ENCODE results near the gene PPDPF.

PPDPF gene

DNA sequence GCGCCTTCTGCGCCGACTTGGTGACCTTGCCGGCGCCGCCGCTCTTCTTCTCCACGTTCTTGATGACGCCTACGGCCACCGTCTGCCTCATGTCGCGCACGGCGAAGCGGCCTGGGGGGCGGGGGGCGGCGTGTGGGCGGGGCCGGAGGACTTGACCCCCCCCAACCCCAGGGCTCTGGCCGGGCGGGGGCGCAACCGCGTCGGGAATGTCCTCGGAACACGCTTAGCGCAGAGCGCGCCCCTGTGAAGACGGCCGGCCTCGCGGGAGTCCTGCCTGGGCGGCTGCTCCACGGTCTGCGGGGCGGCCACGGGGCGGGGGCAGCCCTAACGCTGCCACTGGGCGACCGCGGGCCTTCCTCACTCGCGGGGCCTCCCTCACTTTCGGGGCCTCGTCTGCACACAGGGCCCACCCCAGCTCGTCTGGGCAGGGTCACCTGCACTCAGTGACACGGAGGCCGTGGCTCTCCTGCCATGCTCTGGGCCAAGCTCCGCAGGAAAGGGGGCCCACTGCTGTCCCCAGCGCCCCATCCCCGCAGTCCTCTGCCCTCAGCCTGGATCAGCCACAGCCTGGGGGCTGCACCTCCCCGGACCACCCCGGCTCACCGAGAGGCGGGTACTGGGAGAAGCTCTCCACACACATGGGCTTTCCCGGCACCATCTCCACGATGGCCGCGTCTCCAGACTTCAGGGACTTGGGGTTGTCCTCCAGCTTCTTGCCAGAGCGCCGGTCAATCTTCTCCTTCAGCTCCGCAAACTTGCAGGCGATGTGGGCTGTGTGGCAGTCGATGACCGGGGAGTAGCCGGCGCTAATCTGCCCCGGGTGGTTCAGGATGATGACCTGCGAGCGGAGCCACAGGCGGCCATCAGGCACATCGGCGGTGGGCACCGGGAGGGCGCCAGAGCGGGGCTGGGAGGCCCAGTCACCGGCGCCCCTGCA is 32.0 kb upstream of the PPDPF start:
- DNase-seq, result no peak

DNA sequence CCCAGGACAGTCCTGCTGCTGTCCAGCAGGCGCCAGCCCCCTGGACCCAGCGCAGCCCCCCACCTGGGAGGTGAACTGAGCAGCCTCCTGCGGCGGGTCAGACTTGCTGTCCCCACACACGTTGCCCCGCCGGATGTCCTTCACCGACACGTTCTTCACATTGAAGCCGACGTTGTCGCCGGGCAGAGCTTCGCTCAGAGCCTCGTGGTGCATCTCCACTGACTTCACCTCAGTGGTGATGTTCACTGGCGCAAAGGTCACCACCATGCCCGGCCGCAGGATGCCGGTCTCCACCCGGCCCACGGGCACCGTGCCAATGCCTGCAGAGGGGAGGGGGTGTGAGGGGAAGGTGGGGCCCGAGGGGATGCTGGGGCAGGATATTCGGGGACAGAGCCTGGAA is 30.1 kb upstream of the PPDPF start:
- no peak for DNase-seq

DNA sequence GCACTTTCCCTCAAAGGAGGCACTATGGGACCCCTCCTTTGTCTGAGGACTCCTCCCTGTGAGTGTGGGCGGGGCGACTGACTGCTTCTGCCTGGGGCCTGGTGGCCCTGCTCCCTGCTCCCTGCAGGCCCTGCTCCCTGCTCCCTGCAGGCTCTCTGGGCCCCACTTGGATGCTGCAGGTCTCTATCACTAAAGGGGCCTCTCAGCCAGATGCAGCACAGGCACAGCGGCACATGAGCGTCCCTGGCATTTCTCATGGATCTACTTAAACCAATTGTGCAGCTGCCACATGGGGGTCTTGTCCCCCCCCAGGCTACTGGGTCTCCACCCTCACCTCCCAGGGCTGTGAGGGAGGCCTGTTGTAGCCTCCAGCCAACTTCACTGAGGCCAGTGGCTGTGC is 29.5 kb upstream of the PPDPF start:
- no peak for DNase-seq

DNA sequence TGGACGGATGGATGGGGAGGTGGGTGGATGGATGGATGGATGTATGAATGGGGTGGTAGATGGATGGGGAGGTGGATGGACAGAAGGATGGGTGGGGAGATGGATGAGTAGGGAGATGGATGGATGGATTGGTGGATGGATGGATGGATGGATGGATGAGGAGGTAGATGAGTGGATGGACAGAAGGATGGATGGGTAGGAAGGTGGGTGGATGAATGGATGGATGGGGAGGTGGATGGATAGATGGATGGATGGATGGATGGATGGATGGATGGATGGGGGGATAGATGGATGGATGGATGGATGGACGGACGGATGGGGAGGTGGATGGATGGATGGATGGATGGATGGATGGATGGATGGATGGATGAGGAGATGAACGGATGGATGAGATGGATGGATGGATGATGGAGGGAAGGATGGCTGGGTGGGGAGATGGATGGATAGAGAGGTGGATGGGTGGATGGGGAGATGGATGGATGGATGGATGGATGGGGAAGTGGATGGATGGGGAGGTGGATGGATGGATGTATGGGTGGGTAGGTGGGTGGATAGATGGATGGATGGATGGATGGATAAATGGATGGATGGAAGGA is 28.8 kb upstream of the PPDPF start:
- DNase-seq, result no peak

DNA sequence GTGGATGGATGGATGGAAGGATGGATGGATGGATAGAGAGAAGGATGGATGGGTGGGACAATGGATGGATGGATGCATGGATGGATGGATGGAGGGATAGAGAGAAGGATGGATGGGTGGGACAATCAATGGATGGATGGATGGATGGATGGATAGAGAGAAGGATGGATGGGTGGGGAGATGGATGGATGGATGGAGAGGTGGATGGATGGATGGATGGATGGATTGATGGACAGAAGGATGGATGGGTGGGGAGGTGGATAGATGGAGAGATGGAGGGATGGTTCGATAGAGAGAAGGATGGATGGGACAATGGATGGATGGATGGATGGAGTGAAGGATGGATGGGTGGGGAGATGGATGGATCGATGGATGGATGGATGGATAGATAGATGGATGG is 28.0 kb upstream of the PPDPF start:
- no peak for DNase-seq

DNA sequence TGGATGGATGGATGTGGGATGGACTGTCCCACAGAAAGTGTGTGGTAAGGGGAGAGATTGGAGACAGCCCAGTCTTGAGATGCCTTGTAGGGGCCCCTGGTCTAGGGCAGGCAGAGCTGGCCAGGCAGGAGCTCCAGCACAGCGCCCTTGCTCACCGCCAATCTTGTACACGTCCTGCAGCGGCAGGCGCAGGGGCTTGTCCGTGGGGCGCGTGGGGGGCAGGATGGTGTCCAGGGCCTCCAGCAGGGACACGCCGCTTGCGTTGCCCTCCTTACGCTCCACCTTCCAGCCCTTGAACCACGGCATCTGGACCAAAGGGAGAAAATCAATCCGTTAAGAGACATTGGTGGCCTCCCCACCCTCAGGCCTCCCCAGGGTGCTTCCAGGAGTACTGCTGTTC is 27.6 kb upstream of the PPDPF start:
- DNase-seq, result no peak

DNA sequence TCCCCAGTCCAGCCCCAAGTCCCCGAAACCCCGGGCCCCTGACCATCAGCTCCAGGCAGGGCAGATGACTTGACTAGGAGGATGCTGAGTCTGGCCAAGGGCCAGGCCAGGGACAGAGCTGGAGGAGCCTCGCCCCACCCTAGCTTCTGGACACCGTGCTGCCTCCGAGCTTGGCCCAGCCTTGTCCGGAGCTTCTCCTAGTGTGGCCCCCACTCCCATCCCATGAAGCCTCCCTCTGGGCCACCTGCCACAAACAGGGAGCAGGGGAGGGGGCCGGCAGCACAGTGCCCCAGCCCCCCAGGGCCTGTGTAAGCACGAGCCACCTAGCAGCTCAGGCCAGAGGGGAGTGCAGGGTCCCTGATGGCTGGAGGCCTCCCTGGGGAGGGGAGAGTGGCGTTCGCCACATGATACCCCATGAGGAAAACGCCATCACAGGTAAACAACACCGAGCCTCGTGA is 27.0 kb upstream of the PPDPF start:
- no peak for DNase-seq

DNA sequence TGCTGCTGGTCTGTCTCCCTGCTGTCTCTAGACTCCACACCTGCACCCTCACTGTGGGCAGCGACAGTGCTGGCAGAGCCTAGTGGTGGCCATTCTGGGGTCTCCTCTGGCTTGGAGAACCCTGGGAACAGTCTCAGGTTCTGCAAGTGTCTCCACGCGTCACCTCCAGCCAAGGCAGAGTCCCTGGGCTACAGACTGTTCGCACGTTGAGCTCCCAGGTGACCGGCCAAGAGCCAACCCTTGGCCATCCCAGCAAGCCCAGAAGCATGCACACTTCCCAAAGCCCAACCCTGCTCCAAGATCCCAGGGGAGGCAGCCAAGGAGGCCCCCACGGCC is 26.5 kb upstream of the PPDPF start:
- no peak for DNase-seq

DNA sequence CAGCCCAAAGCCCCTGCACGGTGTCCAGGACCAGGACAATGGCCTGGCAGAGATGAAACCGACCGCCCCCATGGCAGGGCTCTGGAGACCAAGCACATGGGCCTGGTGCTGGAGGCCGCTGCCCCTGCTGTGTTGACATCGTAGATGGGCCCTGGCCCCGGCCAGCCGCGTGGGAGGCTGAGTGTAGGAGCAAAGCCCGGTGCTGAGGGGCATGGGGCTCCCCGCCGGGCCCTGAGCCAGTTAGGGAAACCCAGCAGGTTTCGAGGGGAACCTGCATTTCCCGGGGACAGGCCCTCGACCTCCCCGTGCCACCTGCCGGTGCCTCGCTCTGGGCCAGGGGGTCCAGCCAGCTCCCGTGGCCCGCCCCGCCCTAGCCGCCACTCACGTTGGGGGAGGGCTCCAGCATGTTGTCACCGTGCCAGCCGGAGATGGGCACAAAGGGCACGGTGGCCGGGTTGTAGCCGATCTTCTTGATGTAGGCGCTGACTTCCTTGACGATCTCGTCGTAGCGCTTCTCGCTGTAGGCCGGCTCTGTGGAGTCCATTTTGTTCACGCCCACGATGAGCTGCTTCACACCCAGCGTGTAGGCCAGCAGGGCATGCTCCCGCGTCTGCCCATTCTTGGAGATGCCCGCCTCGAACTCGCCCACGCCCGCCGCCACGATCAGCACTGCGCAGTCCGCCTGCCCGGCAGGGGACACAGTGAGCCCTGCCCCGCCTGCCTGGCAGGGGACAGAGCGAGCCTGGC is 26.0 kb upstream of the PPDPF start:
- no peak for DNase-seq

DNA sequence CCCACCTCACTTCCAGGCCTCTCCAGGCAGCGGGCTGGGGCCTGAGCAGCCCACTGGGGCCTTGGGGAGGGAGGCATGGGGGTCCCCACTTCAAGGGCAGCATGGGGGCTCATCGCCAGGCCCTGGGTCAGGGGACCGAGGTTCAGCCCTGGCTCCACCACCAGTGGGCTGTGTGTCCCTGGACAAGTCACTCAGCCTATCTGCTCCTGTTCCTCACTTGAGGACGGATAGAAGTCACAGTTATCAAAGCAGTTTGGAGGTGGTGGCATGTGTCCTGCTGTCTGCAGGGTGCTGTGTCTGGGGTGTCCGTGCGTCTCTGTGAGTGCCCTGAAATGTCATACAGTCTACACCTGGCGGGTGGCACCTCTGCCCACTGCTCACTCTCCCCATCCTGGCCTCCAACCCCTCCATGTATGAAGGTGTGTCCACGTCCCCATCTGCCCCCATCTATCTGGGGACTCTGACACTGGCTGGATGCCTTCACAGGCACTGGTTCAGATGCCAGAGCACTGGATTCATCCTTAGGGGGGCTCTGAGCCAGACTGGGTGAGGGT is 25.3 kb upstream of the PPDPF start:
- no peak for DNase-seq

DNA sequence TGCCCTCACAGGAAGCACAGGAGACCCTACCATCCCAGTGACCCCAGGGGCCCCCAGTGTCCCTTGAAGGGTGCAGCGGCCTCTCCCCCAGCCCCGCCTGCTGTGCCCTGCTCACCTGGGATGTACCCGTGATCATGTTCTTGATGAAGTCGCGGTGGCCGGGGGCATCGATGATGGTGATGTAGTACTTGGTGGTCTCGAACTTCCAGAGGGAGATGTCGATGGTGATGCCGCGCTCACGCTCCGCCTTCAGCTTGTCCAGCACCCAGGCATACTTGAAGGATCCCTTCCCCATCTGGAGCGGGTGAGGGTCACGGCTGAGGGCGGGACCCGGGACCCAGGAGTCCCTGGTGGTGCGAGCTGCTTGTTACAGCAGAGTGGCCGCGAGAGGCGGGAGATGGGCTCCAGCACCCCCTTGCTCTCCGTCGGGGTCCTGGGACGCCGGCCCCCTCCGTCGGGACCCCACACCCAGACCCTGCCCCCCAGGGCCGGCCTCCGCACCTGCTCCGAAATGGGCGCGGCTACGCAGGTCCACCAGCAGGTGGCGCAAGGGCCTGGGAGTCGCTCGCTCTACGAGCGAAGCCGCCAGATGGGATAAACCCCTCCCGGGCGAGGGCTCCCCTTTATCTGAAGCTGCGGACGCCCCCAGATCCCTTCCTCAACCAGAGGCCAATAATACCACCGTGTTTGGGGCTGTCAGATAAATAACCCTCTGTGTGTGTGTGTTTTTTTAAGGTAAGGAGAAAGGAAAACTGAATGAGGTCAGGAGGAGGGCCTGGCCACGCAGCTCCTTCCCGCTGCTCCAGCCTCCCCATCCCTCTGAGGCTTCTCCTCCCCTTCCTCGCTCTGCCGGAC is 24.6 kb upstream of the PPDPF start:
- peak; percentile 76 for DNase-seq

DNA sequence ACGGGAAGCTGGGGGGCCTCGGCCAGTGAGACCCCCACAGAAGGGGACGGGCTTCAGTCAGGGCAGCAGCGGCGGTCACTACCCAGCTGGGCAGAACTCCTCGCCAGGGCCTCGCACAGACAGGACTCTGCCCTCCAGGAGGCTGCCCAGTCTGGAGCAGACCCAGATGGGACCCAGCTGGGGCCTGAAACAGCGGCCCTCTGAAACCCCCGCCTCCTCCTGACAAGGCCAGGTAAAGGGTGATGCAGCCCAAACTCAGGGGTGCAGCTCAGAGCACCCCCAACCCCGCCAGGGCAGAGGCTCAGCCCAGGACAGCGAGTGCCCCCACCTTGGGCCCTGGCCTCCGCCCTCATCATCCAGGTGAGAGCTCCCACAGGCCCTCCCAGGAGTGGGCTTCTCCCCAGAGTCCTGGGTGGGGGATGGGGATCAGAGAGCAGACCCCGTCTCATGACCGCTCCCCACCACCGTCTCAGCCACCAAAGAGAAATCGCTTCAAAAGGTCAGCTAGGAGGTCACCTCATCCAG is 23.9 kb upstream of the PPDPF start:
- DNase-seq, result no peak

DNA sequence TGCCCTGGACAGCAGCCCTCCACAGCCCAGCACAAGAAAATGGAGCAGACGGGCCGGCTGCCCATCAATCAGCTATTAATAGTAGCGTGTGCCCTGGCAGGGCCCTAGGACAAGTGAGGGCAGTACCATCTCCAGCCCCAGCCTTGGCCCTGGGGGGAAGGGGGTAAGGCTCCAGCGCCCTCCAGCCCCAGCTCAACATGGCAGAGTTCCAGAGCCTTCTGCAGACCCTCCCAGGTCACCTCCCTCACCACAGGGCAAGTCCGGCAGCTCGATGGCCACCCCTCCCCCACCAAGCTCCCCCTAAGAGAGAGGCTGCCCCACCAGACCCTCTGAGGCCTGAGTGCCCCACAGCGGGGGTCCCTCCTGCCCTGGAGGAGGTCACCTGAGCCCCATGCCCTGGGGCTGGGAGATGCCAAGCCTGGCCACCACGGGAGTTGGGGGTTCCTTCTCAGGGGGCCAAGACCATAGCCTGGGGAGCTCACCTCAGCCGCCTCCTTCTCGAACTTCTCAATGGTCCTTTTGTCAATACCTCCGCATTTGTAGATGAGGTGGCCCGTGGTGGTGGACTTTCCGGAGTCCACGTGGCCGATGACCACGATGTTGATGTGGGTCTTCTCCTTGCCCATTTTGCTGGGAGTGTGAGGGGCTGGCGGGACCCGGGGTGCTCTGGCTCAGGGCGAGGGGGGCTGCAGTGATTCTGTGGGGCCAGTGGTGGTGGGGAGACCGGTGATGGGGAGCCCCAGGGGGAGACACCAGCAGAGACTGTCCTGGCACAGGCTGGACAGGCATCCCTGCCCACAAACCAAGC is 23.2 kb upstream of the PPDPF start:
- no peak for DNase-seq

DNA sequence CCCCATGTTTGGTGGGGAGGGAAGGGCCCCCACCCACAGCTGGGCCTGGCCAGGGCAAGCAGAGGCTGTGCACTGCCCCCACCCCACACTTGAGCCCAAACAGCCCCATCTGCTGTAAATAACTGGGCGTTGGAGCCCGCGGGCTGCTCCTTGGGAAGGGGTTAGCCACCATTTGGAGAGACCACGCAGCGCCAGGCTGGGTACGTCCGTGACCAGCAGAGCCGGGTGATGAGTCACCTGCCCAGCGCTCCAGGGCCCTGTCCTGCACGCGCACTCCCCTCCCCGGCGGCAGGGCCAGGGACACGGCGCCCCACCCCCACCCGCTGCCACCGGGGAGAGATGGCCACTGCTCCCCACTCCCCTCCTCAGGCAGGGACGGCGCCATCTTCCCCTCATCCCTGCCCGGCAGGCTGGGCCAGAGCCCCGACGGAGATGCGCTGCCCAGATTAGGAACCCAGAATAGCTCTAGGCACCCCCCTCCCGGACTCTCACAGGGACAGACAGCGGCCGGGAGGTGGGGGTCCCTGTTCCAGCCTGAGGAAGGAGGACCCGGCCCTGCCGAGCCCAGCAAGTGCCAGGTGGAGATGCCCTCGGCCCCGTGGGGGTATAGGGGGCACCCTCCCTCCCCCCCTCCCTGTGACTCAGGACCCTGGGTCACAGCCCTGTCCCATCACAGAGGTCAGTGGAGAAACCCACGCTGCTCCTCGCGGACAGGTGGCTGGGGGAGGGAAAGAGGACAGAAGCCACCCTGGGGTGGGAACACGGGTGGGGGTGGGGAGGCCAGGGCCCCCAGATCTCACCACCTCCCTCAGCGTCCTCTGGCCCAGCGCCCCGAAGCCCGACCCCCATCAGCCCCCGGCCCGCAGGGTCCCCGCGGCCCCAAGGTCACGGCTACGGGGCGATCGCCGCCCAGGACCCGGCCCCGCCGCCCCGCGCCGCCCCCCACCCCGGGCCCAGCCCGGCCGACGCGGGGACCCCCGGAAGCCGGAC is 22.3 kb upstream of the PPDPF start:
- DNase-seq, result peak; percentile 44

DNA sequence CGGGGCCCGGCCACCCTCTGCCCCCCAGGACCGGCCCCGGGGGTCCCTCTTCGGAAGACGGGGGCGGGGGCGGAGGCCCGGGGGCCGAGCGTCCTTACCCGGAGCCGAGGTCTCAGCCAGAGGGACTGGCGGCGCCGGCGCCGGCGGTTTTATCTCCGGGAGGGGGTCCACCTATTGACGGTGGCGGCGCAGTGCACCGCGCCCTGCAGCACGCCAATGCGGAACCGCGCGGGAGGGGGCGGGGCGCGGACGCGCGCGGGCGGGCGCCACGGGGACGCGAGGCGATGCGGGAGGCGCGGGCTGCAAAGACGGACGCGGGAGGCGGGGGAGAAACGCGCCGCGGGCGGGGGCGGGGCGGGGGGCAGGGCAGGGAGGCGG is 21.6 kb upstream of the PPDPF start, which contains the start of gene EEF1A2:
EEF1A2 (minus strand) TSS at position 124 of the 378 bp plus-strand sequence. CDS start 1,320 bp downstream, outside the sequence.
- peak; percentile 77 for DNase-seq

DNA sequence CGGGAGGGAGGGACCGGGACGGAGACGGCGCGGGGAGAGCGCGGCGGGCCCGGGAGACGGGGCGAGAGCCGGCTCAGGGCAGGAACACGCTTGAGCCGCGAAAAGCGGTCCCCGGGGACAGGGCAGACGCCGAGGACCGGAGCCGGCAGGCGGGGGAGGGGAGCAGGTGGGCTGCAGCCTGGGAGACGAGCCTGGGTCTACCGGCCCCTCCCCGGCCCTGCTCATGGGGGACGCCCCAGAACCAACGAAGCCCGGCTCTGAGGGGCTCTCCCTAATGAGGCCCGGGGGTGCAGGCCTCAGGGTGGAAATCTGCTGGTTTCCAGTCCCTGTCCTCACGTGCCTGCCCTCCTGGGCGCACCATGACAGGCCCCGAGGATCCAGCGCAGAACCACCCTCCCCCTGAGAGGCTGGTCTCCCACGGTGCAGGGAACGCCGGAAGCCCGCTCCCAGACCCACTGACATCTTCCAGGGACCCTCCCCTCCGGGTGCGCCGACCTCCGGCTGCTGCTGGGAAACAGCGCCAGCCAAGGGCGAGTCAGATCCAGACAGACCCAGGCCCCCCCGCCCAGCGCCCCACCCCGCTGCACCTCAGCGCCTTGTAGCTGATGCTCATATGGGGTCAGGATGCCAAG is 21.1 kb upstream of the PPDPF start:
- DNase-seq, result no peak

DNA sequence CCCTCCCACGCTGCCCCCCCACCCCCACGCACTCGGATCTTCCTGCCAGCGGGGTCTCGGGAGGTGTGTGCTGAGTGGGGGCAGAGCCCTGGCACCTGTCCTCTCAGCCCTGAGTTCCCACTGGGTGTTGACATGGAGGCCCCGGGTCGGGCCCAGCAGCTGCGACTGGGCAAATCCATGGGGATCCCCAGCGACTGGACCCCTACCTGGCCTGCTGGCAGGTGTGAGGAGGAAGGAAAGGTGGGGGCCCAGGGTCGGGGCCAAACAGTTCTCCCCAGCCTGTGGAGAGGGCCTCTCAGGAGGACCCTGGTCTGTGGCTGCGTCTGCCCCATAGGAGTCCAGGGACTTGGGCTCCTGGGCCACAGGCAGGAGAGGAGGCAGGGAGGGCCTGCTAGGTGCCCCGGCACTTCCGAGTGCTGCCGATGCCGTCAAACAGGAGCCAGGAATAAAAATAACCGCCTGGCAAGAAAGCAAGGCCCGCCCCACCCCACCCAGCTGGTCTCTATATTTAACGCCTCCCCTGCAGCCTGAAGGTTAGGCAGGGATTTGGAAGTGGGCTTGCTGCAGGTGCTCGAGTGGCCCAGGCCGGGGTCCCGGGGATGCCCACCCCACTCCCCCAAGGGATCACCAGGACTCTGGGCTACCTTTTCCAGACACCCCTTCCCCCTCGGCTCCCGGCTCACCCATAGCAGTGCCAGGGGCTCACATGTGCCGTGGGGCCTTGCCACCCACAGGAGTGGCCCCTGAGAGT is 20.2 kb upstream of the PPDPF start:
- no peak for DNase-seq

DNA sequence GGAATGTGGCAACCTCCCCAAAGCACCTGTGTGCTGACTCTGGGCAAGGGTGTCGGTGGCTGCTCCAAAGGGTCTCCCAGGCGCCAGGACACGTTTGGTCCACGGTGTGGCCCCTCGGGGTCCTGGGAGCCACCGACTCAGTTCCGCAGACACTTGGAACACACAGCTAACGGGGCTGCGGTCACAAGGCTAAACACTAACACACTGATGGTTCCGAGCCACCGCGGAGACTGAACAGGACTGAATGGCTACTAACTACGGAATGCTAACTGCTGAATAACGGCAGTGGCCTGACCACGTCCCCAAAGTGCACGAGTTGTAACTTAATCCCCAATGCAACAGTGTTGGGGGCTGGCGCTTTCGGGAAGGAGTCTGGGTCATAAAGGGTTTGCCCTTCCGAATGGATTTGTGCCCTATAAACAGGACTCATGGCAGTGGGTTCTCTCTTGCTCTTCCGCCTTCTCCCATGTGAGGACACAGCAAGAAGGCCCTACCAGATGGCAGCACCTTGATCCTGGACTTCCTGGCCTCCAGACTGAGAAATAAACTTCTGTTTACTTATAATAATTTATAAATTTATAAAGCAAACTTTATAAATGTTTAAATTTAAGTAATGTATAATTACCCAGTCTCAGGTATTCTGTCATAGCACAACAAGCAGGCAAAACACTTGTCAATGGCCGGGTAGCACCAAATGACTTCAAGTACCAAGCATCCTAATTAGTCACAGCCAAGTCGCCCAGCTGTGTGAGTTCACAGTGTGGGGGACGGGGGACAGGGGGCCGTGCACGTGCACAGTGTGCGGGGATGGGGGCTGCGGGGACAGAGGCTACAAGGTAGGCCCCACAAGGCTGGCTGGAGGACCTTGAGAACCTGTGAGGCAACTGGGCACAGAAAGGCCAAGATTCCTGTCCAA is 19.4 kb upstream of the PPDPF start:
- DNase-seq, result no peak
